ENCODE results near the gene IFI44L. TPM values are rescaled to one million over a fixed set of nuclear protein-coding genes. Genes with fewer than 3 reads are reported as not detected.

IFI44L gene
- total RNA-seq, 4 donors from 2014 or later: 0.57 to 4.6 (median 2.2) TPM

- no peak for DNase-seq (ENCODE audit: low spot score in 2 of 2)
- H3K27ac ChIP-seq: no peak overlapping the region
- no peaks in the 10 kb centered on the region for H3K36me3 ChIP-seq
- 54% methylated on average over 4 of the region's 4 CpGs for WGBS
- no peak overlapping the region for H3K4me3 ChIP-seq
- TF ChIP-seq POLR2AphosphoS5 (IDR thresholded peaks at IDR 0.05) (no peak), POLR2A (IDR thresholded peaks at IDR 0.05) (no peak), EP300 (IDR thresholded peaks at IDR 0.05) (no peak)
- no peaks in the 10 kb centered on the region for H3K27me3 ChIP-seq
- no peaks in the 10 kb centered on the region for H3K4me1 ChIP-seq
- no peaks in the 10 kb centered on the region for H3K9me3 ChIP-seq
Observed at GRCh38 chr1:78591971-78592370, 28.3 kb upstream of the IFI44L start.

GRCh38 chr1:78599294-78599693, 21.0 kb upstream of the IFI44L start:
- no peak for TF ChIP-seq POLR2A (IDR thresholded peaks at IDR 0.05)
- TF ChIP-seq EP300 (IDR thresholded peaks at IDR 0.05): no peak
- no peak for TF ChIP-seq CTCF (IDR thresholded peaks at IDR 0.05)
- TF ChIP-seq POLR2AphosphoS5 (IDR thresholded peaks at IDR 0.05): no peak
- no peaks in the 10 kb centered on the region for H3K36me3 ChIP-seq
- H3K27me3 ChIP-seq: no peaks in the 10 kb centered on the region
- no peak for DNase-seq (ENCODE audit: low spot score in 2 of 2)
- H3K27ac ChIP-seq: no peak overlapping the region
- no peaks in the 10 kb centered on the region for H3K4me1 ChIP-seq
- H3K4me3 ChIP-seq: no peak overlapping the region
- no peaks in the 10 kb centered on the region for H3K9me3 ChIP-seq
- WGBS: 64% methylated on average over 4 of the region's 4 CpGs

- DNase-seq (ENCODE audit: low spot score in 2 of 2): no peak
- H3K36me3 ChIP-seq: no peaks in the 10 kb centered on the region
- H3K27me3 ChIP-seq: no peaks in the 10 kb centered on the region
- no peak overlapping the region for H3K27ac ChIP-seq
- TF ChIP-seq POLR2AphosphoS5 (IDR thresholded peaks at IDR 0.05) (no peak), POLR2A (IDR thresholded peaks at IDR 0.05) (no peak), CTCF (IDR thresholded peaks at IDR 0.05) (no peak), EP300 (IDR thresholded peaks at IDR 0.05) (no peak)
- 51% methylated on average over 1 of the region's 1 CpG for WGBS
- H3K4me1 ChIP-seq: no peaks in the 10 kb centered on the region
- H3K4me3 ChIP-seq: no peak overlapping the region
- H3K9me3 ChIP-seq: no peaks in the 10 kb centered on the region
Observed at GRCh38 chr1:78601068-78601467, 19.2 kb upstream of the IFI44L start.

- 98% methylated on average over 1 of the region's 1 CpG for WGBS
- no peaks in the 10 kb centered on the region for H3K27me3 ChIP-seq
- H3K36me3 ChIP-seq: no peaks in the 10 kb centered on the region
- H3K9me3 ChIP-seq: no peaks in the 10 kb centered on the region
- DNase-seq (ENCODE audit: low spot score in 2 of 2): no peak
- H3K4me1 ChIP-seq: no peaks in the 10 kb centered on the region
- TF ChIP-seq POLR2AphosphoS5 (IDR thresholded peaks at IDR 0.05) (no peak), EP300 (IDR thresholded peaks at IDR 0.05) (no peak), CTCF (IDR thresholded peaks at IDR 0.05) (no peak), POLR2A (IDR thresholded peaks at IDR 0.05) (no peak)
- no peak overlapping the region for H3K27ac ChIP-seq
- no peak overlapping the region for H3K4me3 ChIP-seq
Observed at GRCh38 chr1:78603206-78603605, 17.0 kb upstream of the IFI44L start.

GRCh38 chr1:78604643-78605042, 15.6 kb upstream of the IFI44L start:
- 88% methylated on average over 5 of the region's 5 CpGs for whole genome bisulfite sequencing
- Histone ChIP-seq H3K36me3 (no peaks in the 10 kb centered on the region), H3K9me3 (no peaks in the 10 kb centered on the region), H3K27me3 (no peaks in the 10 kb centered on the region), H3K27ac (no peak overlapping the region), H3K4me3 (no peak overlapping the region), H3K4me1 (no peaks in the 10 kb centered on the region)
- TF ChIP-seq CTCF (IDR thresholded peaks at IDR 0.05) (no peak), POLR2A (IDR thresholded peaks at IDR 0.05) (no peak), EP300 (IDR thresholded peaks at IDR 0.05) (no peak), POLR2AphosphoS5 (IDR thresholded peaks at IDR 0.05) (no peak)
- DNase-seq (ENCODE audit: low spot score in 2 of 2): no peak

GRCh38 chr1:78606274-78606673, 14.0 kb upstream of the IFI44L start:
- H3K36me3 ChIP-seq: no peaks in the 10 kb centered on the region
- no peaks in the 10 kb centered on the region for H3K9me3 ChIP-seq
- DNase-seq (ENCODE audit: low spot score in 2 of 2): no peak
- TF ChIP-seq POLR2A (IDR thresholded peaks at IDR 0.05): no peak
- H3K27ac ChIP-seq: no peak overlapping the region
- no peak overlapping the region for H3K4me3 ChIP-seq
- 64% methylated on average over 2 of the region's 2 CpGs for WGBS
- no peaks in the 10 kb centered on the region for H3K27me3 ChIP-seq
- H3K4me1 ChIP-seq: no peaks in the 10 kb centered on the region

Data from suprapubic skin (tissue), 4 donors.